Lung (tissue), 12 donors: ENCODE results near the gene TNNT3. TPM values are rescaled to one million over a fixed set of nuclear protein-coding genes. Genes with fewer than 3 reads are reported as not detected.

Experiments used
- ATAC-seq: fragments of 200-7000 bp; cut with Tn5 transposase; one replicate; pipeline ENCODE4 v1.9.1; 2020; ENCODE audit warnings: moderate number of reproducible peaks; ENCODE audit not compliant: insufficient read depth, low FRiP score
- DNase-seq, 3 donors: peaks; one replicate each; pipeline ENCODE4 v3.0.0-alpha.2; 2013 to 2017
- H3K27ac ChIP-seq, 2 donors: one replicate each; pipeline ENCODE4 v1.5.1; 2013; ENCODE audit warnings: mild to moderate bottlenecking in 2 of 2, moderate library complexity in 2 of 2, control low read depth in 1 of 2, inconsistent platforms in 1 of 2, low read depth in 1 of 2, low read length in 1 of 2
- H3K27me3 ChIP-seq, 3 donors: one replicate each; pipeline ENCODE4 v1.5.1; 2013; ENCODE audit warnings: low read length in 2 of 3; ENCODE audit not compliant: control insufficient read depth in 3 of 3, insufficient read depth in 3 of 3
- H3K36me3 ChIP-seq, 4 donors: one replicate each; pipeline ENCODE4 v1.5.1; 2013; ENCODE audit warnings: low read length in 4 of 4, mild to moderate bottlenecking in 1 of 4, moderate library complexity in 1 of 4; ENCODE audit not compliant: control insufficient read depth in 4 of 4, insufficient read depth in 4 of 4
- H3K4me1 ChIP-seq, 5 donors: one replicate each; pipeline ENCODE4 v1.5.1; 2013; ENCODE audit warnings: low read length in 5 of 5, mild to moderate bottlenecking in 2 of 5, moderate library complexity in 1 of 5; ENCODE audit not compliant: control insufficient read depth in 5 of 5, insufficient read depth in 5 of 5
- H3K4me3 ChIP-seq: one replicate; pipeline ENCODE4 v1.5.1; 2013; ENCODE audit warnings: mild to moderate bottlenecking, control low read depth, moderate library complexity
- H3K9ac ChIP-seq, 2 donors: one replicate each; pipeline ENCODE4 v1.5.1; 2013; ENCODE audit warnings: low read length in 2 of 2, control low read depth in 1 of 2; ENCODE audit not compliant: insufficient read depth in 1 of 2
- H3K9me3 ChIP-seq, 4 donors: one replicate each; pipeline ENCODE4 v1.5.1; 2013; ENCODE audit warnings: low read length in 3 of 4, mild to moderate bottlenecking in 1 of 4, moderate library complexity in 1 of 4; ENCODE audit not compliant: control insufficient read depth in 4 of 4, insufficient read depth in 3 of 4
- CTCF ChIP-seq: IDR thresholded peaks from 2 replicates; pipeline ENCODE4 v1.5.1; 2012; ENCODE audit warnings: mild to moderate bottlenecking; ENCODE audit errors: control extremely low read depth, extremely low read depth
- WGBS, 2 donors: extraction: QIAGEN DNeasy Blood & Tissue Kit; methylation state at CpG; one replicate each; pipeline ENCODE4 v1.1.7; 2013; 5-methylcytosine and 5-hydroxymethylcytosine counted together
- polyA plus RNA-seq, 2 donors: library from polyadenylated mRNA; stranded (reverse); fragments of 200-250 nt; gene quantifications; one replicate each; pipeline ENCODE4 v1.2.1, GENCODE V29; 2013
- total RNA-seq, 2 donors: library from RNA; depleted of rRNA in 1 of 2; stranded (reverse); fragments of >200 nt in 1 of 2; gene quantifications; one replicate each; pipeline ENCODE4 v1.2.1, GENCODE V29; 2014 to 2021
- donor health status: control.
- donor health status: control.
- donor health status: Bipolar disorder and iron deficiency.
- donor health status: healthy.
- donor health status: DM: yes; HTN: yes; CAD: no.

Gene TNNT3
- total and polyA plus RNA-seq, 4 donors, result 1.6 to 8.0 (median 5.1) TPM

- no peak for ATAC-seq
- no peak for TF ChIP-seq CTCF
- 70 to 80% methylated on average over 2 to 8 of the region's 26 CpGs for WGBS, 2 donors
- no peaks in the 10 kb centered on the region for H3K9me3 ChIP-seq
- no peak for DNase-seq
- H3K27ac ChIP-seq, result no peak overlapping the region
- no peak overlapping the region for H3K4me3 ChIP-seq
- no peaks in the 10 kb centered on the region for H3K36me3 ChIP-seq
- H3K9ac ChIP-seq, result no peak overlapping the region
- H3K4me1 ChIP-seq, result no peaks in the 10 kb centered on the region
- H3K27me3 ChIP-seq, result no peaks in the 10 kb centered on the region
These were observed 59.4 kb downstream of the TNNT3 start for GRCh38 chr11:1978720-1979473.

GRCh38 chr11:1979607-1980006 is 60.1 kb downstream of the TNNT3 start:
- Histone ChIP-seq H3K9me3 (no peaks in the 10 kb centered on the region), H3K9ac (no peak overlapping the region), H3K4me1 (no peaks in the 10 kb centered on the region), H3K27ac (no peak overlapping the region), H3K4me3 (no peak overlapping the region), H3K27me3 (no peaks in the 10 kb centered on the region), H3K36me3 (no peaks in the 10 kb centered on the region)
- DNase-seq, result no peak
- 83 to 100% methylated on average over 2 of the region's 11 CpGs for WGBS, 2 donors
- ATAC-seq, result no peak
- no peak for TF ChIP-seq CTCF

- Histone ChIP-seq H3K4me1 (no peaks in the 10 kb centered on the region), H3K36me3 (no peaks in the 10 kb centered on the region), H3K27me3 (no peaks in the 10 kb centered on the region), H3K9me3 (no peaks in the 10 kb centered on the region), H3K9ac (no peak overlapping the region), H3K27ac (no peak overlapping the region), H3K4me3 (no peak overlapping the region)
- DNase-seq, result no peak
- no CpG with 5 or more reads among the region's 26 CpGs for WGBS, 2 donors
- no peak for TF ChIP-seq CTCF
- ATAC-seq, result no peak
These were observed 63.5 kb downstream of the TNNT3 start for GRCh38 chr11:1982873-1983600.
